ENCODE results near the gene HYCC2.
"Not testable (repeated sequence)": the region's sequence is repeated elsewhere in the genome, so short reads cannot be mapped to it uniquely, and the experiment has no call there.

HYCC2 gene

DNA sequence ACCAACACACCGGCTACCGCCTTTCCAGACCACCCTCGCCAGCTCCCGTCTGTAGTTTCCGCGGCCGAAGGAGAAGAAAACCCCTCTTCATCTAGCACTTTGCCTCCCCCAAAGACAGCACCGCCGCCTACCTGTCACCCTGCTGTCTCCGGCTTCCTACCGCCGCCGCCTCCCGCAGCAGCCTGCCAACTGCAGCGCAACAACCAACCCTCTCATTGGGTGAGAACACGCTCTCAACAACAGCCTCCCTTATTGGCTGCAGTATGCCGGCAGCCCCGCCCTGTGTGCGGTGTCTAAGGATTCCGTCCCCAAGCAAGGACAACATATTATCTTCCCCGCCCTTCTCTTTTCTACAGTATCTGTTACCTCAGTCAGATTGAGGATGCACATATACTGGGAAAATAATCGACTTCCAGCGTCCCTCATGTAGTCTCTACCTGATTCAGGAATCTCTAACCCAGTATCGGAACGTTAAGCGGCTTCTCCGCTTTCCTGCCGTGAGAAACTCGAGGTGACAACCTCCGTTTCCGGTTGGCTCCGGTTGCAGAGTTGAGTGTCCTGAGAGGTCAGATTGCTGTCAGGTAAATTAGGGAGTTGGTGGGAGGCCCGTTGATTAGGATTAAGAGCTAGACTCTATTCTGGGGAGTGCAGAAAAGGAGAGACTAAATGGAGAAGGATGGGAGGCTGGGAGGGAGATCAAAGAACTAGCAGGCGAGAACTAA is at the start of gene HYCC2, which contains the start of gene NDUFB3:
Gene HYCC2 (minus strand): TSS at position 193 of the 722 bp plus-strand sequence. CDS start 47,662 bp downstream, outside the sequence.
Gene NDUFB3 (plus strand): TSS at position 523 of the 722 bp plus-strand sequence. CDS start 6,882 bp downstream, outside the sequence.
- peak; percentile 70 to 96 for DNase-seq

GRCh38 chr2:201118961-201119854 is 47.7 kb upstream of the HYCC2 start:
- DNase-seq, result no peak

GRCh38 chr2:201118121-201118960 is 46.9 kb upstream of the HYCC2 start:
- peak; percentile 26 to 32 for DNase-seq

DNA sequence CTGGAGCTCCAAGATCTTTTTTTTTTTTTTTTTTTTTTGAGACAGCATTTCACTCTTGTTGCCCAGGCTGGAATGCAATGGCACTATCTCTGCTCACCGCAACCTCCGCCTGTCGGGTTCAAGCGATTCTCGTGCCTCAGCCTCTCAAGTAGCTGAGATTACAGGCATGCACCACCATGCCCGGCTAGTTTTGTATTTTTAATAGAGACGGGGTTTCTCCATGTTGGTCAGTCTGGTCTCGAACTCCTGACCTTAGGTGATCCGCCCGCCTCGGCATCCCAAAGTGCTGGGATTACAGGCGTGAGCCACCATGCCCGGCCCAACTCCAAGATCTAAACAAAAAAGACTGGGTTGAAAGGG is 46.2 kb upstream of the HYCC2 start:
- not testable (repeated sequence) for DNase-seq

DNA sequence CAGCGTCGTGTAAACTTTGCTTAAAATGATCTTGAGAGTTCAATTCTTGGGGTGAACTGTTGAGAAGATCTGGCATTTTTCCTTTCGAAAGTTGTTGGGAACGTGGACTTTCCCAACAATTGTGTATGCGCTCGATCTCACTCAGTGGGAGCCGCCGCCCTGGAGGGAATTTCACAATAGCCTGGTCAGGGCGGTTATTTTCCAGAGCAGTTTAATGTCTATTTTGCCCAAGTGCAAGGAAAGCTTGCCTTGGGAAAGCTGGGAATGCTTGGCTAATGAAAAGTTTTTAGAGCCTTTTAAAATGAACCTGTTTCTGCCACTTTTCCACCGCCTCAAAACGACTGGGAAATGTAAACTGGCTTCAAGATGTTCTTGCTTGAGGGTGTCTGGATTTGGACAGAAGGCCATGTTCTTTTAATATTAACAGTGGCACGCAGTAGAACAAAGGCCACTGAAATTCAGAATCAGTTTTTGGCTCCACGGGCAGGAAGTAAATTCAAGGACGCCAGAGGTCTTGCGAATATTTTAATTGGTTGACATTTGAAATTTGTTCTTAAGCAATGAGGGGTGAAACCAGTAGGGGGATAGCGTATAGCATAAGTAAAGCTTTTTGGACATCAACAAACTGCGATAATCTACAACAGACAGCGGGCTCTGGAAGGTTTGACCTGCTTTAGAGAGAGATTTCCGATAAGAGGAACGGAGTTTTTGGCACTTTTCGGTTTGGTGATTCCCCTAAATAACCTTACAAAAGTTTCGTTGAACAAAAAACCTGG is 45.7 kb upstream of the HYCC2 start:
- DNase-seq, result peak in 1 of 2 experiments; percentile 10

DNA sequence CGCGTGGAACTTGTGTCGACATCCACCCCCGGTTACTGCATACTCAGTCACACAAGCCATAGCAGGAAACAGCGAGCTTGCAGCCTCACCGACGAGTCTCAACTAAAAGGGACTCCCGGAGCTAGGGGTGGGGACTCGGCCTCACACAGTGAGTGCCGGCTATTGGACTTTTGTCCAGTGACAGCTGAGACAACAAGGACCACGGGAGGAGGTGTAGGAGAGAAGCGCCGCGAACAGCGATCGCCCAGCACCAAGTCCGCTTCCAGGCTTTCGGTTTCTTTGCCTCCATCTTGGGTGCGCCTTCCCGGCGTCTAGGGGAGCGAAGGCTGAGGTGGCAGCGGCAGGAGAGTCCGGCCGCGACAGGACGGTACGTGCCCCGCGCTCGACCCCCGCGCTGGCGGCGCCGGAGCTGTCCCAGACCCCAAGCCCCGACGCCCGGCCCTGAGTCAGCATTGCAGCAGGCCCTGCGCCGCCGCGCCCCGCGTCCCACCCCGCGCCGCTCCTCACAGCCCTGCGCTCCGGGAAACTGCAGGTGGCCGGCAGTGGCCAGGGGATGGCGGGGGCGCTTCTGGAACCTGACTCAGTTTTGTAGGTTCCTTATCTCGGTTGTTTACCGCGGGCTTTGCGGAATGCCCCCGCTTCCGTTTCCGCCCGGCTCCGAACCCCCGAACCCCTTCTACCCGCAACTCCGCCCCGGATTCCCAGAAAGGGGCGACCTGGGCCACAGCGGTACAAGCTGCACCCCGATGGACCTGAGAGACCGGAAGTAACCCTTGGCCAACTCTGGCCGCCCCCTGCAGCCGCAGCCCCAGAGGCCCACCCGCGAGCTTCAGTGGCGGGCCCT is 44.9 kb upstream of the HYCC2 start, which contains the start of gene CFLAR:
Gene CFLAR (plus strand): TSS at position 50 of the 844 bp plus-strand sequence. CDS start 13,702 bp downstream, outside the sequence.
- DNase-seq, result peak in 1 of 2 experiments; percentile 17

DNA sequence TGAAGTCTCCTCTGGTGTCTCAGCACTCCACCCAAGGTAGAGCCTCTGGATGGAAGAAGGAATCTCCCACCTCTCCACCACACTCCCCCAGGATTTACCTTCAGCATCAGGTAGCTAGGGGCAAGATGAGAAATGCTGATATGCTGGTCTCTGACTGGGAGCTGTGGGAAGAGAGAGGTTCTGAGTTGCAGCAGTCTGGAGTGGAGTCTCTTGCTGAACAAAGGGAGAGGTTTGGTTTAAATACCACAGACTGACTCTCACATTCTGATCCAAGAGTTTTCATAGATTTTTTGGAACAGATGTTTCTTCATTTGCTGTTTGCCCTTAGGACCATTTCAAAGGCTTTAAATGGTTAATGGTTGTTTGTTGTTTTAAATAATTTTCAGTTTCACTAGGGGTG is 43.4 kb upstream of the HYCC2 start:
- no peak for DNase-seq

DNA sequence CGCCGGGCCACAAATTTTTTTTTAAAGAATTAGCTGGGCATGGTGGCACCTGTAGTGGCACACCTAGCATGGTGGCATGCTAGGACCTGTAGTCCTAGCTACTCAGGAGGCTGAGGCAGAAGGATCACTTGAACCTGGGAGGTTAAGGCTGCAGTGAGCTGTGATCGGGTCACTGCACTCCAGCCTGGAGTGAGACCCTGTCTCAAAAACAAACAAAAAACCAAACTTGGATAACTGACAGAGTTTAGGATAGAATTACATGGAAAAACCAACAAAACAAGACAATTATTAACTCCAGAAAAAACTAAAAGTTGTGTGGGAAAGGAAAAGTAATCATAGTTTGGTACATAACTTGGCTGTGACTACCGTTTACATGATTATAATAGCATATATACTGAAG is 42.9 kb upstream of the HYCC2 start:
- no peak for DNase-seq

- no peak for DNase-seq
Observed at GRCh38 chr2:201111096-201111495, 39.6 kb upstream of the HYCC2 start.

- DNase-seq, result no peak
Observed at GRCh38 chr2:201110615-201111014, 39.1 kb upstream of the HYCC2 start.

GRCh38 chr2:201109186-201109585 is 37.7 kb upstream of the HYCC2 start:
- DNase-seq, result no peak

DNA sequence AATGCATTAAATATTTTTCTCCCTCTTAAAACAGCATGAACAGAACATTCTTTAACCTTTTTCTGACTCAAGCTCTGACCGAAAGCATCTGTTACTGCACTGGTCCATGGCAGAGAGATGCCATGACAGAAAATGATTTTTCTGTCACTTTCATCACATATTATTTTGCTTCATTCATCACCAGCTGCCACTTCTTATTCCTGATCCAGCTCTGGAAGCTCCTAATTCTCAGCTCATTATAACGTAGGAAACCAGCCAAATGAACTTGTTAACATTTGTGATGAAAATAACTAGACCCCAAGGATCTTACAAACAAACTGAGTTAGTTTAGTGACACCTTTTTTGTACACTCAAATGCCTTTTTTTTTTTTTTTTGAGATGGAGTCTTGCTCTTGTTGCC is 36.9 kb upstream of the HYCC2 start:
- DNase-seq, result no peak

DNA sequence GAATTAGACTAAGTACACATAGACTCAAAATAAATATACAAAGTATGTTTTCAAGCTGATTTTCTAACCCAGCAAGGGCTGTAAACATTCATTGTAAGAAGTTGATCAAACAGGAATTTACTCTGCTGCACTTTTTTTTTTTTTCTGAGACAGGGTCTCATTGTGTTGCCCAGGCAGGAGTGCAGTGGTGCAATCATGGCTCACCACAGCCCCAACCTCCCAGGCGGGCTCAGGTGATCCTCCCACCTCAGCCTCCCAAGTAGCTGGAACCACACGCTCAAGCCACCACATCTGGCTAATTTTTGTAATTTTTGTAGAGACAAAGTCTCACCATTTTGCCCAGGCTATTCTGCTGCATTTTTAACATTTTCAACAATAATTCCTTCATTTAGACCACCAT is 36.2 kb upstream of the HYCC2 start:
- no peak for DNase-seq

- DNase-seq, result no peak
Observed at GRCh38 chr2:201105759-201106158, 34.3 kb upstream of the HYCC2 start.

GRCh38 chr2:201100497-201100896 is 29.0 kb upstream of the HYCC2 start:
- no peak for DNase-seq

GRCh38 chr2:201093573-201093972 is 22.1 kb upstream of the HYCC2 start:
- no peak for DNase-seq

DNA sequence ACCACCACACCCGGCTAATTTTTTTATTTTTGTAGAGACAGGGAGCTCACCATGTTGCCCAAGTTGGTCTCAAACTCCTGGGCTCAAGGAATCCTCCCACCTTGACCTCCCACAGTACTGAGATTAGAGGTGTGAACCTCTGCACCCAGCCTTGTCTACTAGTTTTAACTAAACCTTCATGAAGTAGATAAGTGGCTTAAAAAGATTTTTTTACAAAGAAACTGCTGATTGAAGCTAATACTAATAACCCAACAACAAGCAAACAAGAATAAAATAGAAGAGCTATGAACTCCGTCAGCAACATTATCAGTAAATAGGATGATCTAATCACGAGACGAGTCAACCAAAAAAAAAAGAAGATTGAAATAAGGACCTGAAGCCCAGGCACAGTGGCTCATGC is 19.1 kb upstream of the HYCC2 start:
- no peak for DNase-seq

DNA sequence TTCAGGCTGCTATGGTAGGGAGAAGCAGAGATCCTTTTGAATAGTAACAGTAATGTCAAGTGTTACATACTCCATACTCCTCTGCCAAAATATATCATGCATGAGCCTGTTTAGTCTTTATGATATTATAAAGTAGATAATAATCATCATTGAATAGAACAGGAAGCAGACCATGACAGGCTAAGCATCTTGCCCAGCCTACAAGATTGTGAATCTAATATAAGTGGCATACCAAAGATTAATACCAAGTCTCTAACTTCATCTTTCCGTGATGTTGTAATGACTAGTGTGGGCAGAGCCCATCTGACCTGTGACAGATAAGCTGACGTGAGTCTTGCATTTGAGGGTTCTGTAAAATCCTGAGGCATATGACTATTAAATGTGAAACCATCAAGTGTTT is 13.4 kb upstream of the HYCC2 start:
- no peak for DNase-seq

GRCh38 chr2:201074996-201075395 is 3.5 kb upstream of the HYCC2 start:
- DNase-seq, result no peak

DNA sequence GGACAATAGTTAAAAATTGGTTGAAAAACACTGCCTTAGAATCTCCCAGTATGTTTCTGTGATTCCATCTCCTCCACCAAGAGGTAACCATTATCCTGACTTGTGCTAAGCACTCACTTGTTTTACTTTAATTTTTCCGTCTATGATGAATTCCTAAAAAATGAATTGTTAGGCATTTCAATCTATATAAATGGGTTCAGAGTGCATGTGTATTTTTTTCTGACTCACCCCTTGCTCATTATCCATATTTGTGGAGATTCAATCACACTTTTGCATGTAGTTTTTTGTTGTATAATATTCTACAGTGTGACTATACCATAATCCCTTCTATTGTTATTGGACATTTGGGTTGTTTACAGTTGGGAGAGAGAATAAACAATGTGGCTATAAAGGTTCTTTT is 1.6 kb upstream of the HYCC2 start:
- no peak for DNase-seq

DNA sequence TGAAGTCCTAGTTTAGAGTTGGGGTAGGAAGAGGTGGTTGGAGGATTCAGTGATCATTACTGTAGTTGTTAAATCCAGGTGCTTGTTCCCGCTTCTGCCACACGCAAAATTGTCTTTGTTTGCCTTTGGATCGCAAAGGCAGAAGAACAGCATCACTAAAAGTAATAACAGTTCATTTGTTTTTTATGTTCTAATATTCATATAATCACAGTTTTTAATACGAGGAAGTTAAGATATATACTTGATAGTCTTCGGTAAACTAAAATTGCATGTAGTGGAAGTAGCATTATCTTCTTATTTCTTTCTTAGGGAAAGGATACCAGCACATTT is 695 bp upstream of the HYCC2 start:
- no peak for DNase-seq
